ENCODE data around the gene DIAPH2.

DIAPH2 gene

DNA sequence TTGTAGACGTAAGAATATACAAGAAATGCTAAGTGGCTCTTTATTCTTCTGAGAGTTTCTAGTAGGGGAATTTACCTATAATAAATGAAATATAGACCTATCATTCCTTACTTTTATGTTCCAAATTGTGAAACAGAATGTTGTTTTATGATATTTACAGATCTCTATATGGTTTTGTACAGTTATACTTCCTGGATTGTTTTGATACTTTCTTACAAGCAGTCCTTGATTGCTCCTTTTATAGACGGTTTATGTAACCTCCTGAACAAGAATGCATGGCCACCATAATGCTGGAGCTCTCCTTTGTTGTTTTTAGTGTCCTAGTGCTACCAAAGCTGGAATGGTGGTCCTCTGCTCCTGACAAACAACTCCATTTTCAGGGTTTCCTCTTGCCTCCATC lies 107.4 kb downstream of the DIAPH2 start:
- TF ChIP-seq CTCF (IDR thresholded peaks at IDR 0.05; ENCODE audit: low read depth, low read length, missing control alignments): no peak
- H3K4me3 ChIP-seq (replicated peaks; ENCODE audit: low read depth, low read length): no peak overlapping the region
- no peak for DNase-seq (ENCODE audit: extremely low read depth, low read depth)

- no peak overlapping the region for H3K4me3 ChIP-seq (replicated peaks; ENCODE audit: low read depth, low read length)
- DNase-seq (ENCODE audit: extremely low read depth, low read depth): no peak
- no peak for TF ChIP-seq CTCF (IDR thresholded peaks at IDR 0.05; ENCODE audit: low read depth, low read length, missing control alignments)
Measured at GRCh38 chrX:96798982-96799381, 114.3 kb downstream of the DIAPH2 start.

DNA sequence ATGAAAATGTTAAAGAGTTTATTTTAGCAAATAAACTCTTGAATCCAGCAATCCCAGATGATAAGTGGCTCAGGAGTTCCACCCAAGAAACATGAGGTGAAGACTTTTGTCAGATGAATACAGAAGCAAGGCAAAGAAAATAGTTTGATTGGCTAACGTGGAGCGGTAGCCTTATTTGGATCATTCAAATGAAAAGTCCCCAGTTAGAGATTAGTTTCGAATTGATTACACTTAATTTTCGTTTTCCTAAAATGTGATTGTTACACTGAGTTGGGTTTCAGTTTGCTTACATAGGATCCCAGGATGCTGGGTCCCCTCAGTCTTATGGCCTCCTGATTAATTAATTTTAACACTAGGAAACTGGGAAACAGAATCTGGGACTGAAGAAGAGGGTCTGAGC lies 122.7 kb downstream of the DIAPH2 start:
- DNase-seq (ENCODE audit: extremely low read depth, low read depth): no peak
- no peak overlapping the region for H3K4me3 ChIP-seq (replicated peaks; ENCODE audit: low read depth, low read length)
- no peak for TF ChIP-seq CTCF (IDR thresholded peaks at IDR 0.05; ENCODE audit: low read depth, low read length, missing control alignments)

DNA sequence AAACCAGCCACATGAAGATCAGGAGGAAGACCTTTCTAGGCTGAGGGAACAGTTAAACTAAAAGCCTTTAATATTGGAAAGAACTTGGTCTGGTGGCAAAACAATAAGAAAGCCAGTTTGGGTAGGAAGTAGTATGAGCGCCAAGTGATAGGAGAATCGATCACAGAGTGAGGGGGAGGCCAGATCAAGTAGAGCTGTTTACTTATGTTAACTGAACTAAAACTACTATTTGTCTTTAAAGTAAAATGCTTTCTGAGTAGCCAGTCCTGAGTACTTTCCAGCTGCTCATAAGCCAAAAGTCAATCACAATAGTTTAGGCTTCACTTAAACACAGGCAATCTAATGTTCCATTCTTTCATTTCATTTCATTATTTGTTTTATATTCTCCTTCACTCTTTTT lies 136.3 kb downstream of the DIAPH2 start:
- no peak for DNase-seq (ENCODE audit: extremely low read depth, low read depth)
- no peak for TF ChIP-seq CTCF (IDR thresholded peaks at IDR 0.05; ENCODE audit: low read depth, low read length, missing control alignments)
- H3K4me3 ChIP-seq (replicated peaks; ENCODE audit: low read depth, low read length): no peak overlapping the region

DNA sequence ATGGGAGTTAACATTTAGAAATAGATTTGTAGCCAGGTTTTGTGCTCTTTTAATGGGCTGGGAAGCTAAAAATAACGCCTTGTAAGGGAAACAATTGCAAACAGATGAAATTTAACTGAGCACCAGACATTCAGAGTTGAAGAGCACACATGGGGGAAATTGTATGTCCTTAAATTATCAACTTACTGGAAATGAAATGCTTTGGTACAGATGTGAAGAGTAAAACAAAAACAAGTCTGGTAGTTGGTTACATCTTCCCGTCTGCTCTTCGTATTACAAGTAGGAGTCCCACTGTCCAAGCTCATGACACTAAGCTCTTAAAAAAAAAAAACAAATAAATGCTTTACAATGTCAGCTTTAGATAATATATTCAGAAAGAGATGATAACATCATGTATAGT lies 139.5 kb downstream of the DIAPH2 start:
- TF ChIP-seq CTCF (IDR thresholded peaks at IDR 0.05; ENCODE audit: low read depth, low read length, missing control alignments): no peak
- no peak overlapping the region for H3K4me3 ChIP-seq (replicated peaks; ENCODE audit: low read depth, low read length)
- DNase-seq (ENCODE audit: extremely low read depth, low read depth): no peak

DNA sequence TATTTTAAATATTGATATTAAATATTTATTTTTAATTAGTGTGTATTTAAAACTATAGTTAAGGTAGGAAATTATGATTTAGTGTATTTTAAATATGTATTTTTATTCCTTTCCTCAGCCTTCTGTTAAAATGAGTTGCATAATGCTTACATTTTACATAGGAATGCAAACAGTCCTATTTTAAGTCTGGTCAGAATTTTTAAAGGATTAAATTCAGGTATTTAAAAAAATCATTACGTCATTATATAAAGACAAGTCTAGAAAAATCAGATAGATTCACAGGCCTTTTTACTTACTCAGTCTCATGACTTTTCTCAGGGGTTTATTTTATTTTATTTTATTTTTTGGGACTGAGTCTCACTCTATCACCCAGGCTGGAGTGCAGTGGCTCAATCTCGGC lies 148.7 kb downstream of the DIAPH2 start:
- no peak for TF ChIP-seq CTCF (IDR thresholded peaks at IDR 0.05; ENCODE audit: low read depth, low read length, missing control alignments)
- H3K4me3 ChIP-seq (replicated peaks; ENCODE audit: low read depth, low read length): no peak overlapping the region
- no peak for DNase-seq (ENCODE audit: extremely low read depth, low read depth)

DNA sequence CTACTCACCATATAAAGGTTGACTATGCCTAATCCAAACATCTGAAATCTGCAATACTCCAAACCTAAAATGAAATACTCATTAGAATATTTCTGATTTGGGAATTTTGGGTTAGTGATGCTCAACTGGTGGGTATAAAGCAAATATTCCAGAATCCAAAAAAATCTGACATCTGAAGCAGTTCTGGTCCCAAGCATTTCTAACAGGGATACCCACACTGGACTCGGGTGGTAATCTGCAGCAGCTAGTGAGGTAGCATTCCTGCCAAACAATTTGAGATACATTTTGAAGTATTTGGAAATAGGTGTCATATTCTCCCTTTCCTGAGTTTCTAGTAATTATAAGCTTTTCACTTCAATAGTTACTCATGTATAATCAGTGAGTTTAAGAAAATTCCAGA lies 149.5 kb downstream of the DIAPH2 start:
- no peak for TF ChIP-seq CTCF (IDR thresholded peaks at IDR 0.05; ENCODE audit: low read depth, low read length, missing control alignments)
- DNase-seq (ENCODE audit: extremely low read depth, low read depth): no peak

More for the DNA sequence above, 149.5 kb downstream of the DIAPH2 start:
- H3K4me3 ChIP-seq (replicated peaks; ENCODE audit: low read depth, low read length): no peak overlapping the region

Measured in HFF-Myc (cell line).